Suppressor macrophage treated with lipopolysaccharide for 1 hour (primary cell): ENCODE measurements around the gene BAX.

ENCODE experiments used
- DNase-seq, 3 donors: peaks; one replicate each; pipeline ENCODE4 v3.0.0-alpha.2; 2020 to 2022

BAX gene

GRCh38 chr19:48988286-48988685, 33.6 kb downstream of the BAX start:
- no peak for DNase-seq

GRCh38 chr19:48988860-48989259, 34.2 kb downstream of the BAX start:
- DNase-seq: no peak

- DNase-seq: no peak
These were observed 35.1 kb downstream of the BAX start for GRCh38 chr19:48989701-48990291.

- no peak for DNase-seq
These were observed 35.7 kb downstream of the BAX start for GRCh38 chr19:48990400-48990799.

GRCh38 chr19:48991011-48991609, 36.4 kb downstream of the BAX start:
- DNase-seq: no peak

GRCh38 chr19:48991873-48992580, 37.4 kb downstream of the BAX start:
- DNase-seq: peak; percentile 92

GRCh38 chr19:48992581-48993174, 38.0 kb downstream of the BAX start:
- DNase-seq: peak in 1 of 3 donors; percentile 27

- DNase-seq: peak; percentile 100
These were observed 38.7 kb downstream of the BAX start, which contains the start of the genes GYS1 and RUVBL2 for GRCh38 chr19:48993175-48994034. Gene GYS1, minus strand, starts transcription at chr19:48993309. Its CDS starts 197 bp downstream, at chr19:48993112. Gene RUVBL2, plus strand, starts transcription at chr19:48993887. Its CDS starts 25 bp downstream, at chr19:48993912.

GRCh38 chr19:48994035-48994386, 39.3 kb downstream of the BAX start:
- no peak for DNase-seq

- DNase-seq: peak; percentile 70 to 90 (median 74)
These were observed 43.3 kb downstream of the BAX start for GRCh38 chr19:48997972-48998371.

- DNase-seq: peak; percentile 72 to 82 (median 78)
These were observed 45.0 kb downstream of the BAX start for GRCh38 chr19:48999481-49000325.

GRCh38 chr19:49004133-49004532, 49.5 kb downstream of the BAX start:
- no peak for DNase-seq

- no peak for DNase-seq
These were observed 50.4 kb downstream of the BAX start for GRCh38 chr19:49004964-49005614.

GRCh38 chr19:49006905-49007304, 52.2 kb downstream of the BAX start:
- no peak for DNase-seq

GRCh38 chr19:49009828-49010227, 55.2 kb downstream of the BAX start:
- no peak for DNase-seq

GRCh38 chr19:49010453-49010852, 55.8 kb downstream of the BAX start:
- no peak for DNase-seq

- DNase-seq: no peak
These were observed 56.5 kb downstream of the BAX start for GRCh38 chr19:49011194-49011593.
